ENCODE data around the gene OR51B2.

DNA sequence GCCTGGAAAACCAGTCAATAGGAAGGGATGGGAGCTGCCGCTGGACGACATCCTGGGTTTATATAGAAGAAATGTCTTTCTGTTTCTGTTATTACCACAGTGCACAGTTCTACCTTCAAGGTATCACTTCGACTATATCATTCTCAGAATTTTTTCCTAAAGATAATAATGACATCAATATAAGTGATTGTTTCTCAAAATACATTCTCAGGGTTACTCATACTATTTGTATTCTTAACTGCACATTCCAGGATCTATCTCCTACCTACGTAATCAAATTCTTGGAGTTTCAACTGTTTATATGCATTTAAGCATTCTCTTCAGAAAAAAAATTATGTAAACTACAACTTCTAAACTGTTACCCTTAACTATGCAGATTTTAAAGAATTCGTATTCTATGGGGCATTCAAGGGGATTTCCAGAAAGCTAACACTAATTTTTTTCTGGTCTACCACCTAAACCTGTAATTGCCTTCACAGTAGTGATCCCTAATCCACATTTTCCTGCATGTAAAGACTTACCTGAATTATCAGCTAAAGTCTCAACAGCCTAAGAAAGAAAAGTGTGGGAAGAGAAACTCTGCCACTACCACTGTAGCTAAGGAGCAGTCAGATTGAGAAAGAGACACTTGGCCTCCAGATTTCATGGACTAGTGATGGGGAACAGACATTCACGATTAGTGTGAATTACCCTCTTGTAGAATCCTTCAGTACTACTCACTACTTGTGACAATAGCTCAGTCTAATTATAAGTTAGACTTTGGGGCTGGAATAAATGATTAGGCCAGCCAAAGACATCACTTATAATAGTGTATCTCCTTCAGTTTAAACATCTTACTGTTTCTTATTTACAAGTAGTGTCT is 19.6 kb upstream of the OR51B2 start, which contains the start of gene OR51B5:
- TF ChIP-seq, protein P1, sequence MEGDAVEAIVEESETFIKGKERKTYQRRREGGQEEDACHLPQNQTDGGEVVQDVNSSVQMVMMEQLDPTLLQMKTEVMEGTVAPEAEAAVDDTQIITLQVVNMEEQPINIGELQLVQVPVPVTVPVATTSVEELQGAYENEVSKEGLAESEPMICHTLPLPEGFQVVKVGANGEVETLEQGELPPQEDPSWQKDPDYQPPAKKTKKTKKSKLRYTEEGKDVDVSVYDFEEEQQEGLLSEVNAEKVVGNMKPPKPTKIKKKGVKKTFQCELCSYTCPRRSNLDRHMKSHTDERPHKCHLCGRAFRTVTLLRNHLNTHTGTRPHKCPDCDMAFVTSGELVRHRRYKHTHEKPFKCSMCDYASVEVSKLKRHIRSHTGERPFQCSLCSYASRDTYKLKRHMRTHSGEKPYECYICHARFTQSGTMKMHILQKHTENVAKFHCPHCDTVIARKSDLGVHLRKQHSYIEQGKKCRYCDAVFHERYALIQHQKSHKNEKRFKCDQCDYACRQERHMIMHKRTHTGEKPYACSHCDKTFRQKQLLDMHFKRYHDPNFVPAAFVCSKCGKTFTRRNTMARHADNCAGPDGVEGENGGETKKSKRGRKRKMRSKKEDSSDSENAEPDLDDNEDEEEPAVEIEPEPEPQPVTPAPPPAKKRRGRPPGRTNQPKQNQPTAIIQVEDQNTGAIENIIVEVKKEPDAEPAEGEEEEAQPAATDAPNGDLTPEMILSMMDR (IDR thresholded peaks at IDR 0.05) = no peak
- TF ChIP-seq POLR2AphosphoS5 (IDR thresholded peaks at IDR 0.05) = no peak
- no peak for TF ChIP-seq EP300 (IDR thresholded peaks at IDR 0.05)
- TF ChIP-seq POLR2A (IDR thresholded peaks at IDR 0.05) = no peak

Measured in sigmoid colon (tissue), 4 donors.